NCI-H748 treated with DMSO at 0.1 percent for 48 hours (cell line): ENCODE measurements around the gene TTLL10.
"Not testable (repeated sequence)": the region's sequence is repeated elsewhere in the genome, so short reads cannot be mapped to it uniquely, and the experiment has no call there.

Experiments
- DNase-seq: peaks from one replicate; lab custom pipeline; 2025; lab: John Stamatoyannopoulos, UW

The TTLL10 gene

DNA sequence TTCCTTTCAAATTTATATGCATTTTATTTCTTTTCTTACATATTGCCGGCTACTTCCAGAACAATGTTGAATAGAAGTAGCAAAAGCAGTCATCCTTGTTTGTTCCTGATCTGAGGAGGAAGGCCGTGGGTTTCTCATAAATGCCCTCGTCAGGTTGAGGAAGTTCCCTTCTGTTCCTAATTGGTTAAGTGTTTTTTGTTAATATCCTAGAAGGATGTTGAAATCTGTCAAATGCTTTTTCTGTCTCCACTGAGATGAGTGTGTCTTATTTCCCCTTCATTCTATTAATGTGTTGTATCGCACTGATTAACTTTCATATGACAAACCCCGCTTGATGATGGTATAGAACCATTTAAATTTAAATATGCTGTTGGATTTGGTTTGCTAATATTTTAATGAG, 15.4 kb downstream of the TTLL10 start:
- no peak for DNase-seq

- DNase-seq = no peak
Measured at GRCh38 chr1:1191734-1192133, 18.1 kb downstream of the TTLL10 start.

DNA sequence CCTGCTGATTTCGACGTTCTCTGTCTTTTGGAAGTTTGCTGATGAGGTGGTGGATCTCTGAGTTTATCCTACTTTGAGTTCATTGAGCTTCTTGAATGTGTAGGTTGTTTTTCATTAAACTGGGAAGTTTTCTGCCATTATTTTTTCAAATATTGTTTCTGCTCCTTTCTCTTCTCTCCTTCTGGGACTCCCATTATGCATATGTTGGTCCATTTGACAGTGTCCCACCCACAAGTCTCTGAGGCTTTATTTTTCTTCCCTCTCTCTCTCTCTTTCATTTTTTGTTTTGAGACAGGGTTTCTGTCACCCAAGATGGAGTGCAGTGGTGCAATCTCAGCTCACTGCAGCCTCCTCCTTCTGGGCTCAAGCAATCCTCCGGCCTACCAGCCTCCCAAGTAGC, 21.0 kb downstream of the TTLL10 start:
- no peak for DNase-seq

DNA sequence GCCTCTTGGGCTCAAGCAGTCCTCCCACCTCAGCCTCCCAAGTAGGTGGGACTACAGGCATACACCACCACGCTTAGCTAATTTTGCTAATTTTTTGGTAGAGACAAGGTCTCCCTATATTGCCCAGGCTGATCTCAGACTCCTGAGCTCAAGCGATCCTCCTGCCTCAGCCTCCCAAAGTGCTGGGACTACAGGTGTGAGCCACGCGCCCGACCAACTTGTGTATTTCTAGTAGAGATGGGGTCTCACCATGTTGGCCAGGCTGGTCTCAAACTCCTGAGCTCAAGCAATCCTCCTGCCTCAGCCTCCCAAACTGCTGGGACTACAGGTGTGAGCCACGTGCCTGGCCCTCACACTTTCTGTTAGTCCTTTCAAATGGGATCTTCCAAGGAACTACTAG, 22.0 kb downstream of the TTLL10 start:
- not testable (repeated sequence) for DNase-seq

DNA sequence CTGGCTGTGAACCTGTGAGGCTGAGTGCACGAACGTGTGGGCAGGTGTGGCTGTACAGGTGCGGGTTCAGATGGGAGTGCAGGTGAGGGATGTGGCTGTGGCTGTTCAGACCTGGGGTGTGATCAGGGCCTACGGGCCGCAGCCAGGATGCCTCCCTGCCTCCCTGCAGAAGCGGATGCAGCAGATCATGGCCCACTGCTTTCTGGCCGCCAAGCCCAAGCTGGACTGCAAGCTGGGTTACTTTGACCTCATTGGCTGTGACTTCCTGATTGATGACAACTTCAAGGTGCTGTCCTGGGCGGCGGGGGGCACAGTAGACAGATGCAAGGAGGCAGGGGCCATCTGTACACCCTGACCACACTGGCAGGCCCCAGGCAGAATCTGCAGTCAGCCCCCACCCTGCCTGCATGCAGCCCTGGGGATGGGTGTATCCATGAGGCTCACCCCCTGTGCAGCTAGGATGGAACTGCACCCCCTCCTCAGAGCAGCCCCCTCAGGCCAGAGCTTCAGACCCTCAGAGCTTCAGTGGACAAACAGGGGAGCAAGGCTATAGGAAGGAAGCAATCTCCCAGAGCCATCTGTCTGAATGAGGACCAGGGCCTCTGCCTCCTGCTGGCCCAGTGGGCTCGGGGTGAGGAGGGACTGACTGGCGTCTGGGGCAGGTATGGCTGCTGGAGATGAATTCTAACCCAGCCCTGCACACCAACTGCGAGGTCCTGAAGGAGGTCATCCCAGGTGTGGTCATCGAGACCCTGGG, 22.9 kb downstream of the TTLL10 start:
- DNase-seq = no peak

DNA sequence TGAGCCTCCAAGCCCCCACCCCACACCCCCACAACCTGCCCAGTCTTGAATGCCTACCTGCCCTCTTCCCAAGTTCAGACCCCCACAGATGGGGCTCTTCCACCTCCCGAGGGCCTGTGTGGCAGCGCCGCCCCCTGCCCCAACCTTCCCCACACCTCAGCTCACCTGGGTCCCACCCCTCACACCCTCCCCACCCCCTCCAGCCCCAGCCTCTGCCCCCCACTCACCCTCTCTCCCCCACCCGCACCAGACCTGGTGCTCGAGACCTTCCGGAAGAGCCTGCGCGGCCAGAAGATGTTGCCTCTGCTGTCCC, 23.5 kb downstream of the TTLL10 start:
- DNase-seq = no peak

GRCh38 chr1:1197551-1198422, 24.1 kb downstream of the TTLL10 start:
- DNase-seq = no peak

GRCh38 chr1:1198423-1199140, 24.9 kb downstream of the TTLL10 start:
- no peak for DNase-seq

DNA sequence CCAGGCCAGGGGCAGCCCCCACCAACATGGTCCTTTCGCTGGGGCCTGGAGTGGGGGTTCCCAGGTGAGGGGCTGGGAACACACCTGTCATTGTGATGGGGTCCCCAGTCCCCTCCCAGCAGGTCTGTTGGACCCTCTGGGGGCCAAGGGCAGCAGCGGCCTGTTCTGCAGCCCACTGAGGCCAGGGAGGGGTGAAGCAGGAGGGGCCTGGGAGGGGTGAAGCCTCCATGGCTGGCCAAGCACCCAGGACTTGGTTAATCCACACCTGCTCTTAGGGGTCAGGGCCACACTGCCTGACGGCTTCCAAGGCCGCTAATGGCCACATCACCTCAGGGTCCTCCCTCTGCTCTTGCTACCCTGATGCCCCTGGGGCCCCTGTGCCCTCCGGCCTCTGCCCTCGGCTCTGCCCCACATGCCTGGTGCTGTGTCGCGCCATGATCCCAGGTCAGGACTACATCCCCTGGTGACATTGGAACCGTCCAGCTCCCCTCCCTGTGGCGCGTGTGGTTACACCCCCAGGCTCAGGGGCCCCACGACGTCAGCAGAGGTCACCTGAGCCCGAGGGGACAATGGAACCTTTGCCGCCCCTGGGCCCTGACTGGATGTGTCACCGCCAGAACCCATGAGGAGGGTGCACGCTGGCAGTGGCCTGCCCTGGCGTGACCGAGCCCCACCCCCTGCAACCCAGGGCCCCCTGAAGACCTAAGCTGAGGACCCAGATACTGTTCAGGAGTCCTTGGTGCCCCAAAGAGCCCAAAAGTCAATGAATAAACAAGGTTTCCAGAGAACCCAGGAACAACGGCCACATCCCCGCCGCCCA, 25.7 kb downstream of the TTLL10 start:
- DNase-seq = no peak

DNA sequence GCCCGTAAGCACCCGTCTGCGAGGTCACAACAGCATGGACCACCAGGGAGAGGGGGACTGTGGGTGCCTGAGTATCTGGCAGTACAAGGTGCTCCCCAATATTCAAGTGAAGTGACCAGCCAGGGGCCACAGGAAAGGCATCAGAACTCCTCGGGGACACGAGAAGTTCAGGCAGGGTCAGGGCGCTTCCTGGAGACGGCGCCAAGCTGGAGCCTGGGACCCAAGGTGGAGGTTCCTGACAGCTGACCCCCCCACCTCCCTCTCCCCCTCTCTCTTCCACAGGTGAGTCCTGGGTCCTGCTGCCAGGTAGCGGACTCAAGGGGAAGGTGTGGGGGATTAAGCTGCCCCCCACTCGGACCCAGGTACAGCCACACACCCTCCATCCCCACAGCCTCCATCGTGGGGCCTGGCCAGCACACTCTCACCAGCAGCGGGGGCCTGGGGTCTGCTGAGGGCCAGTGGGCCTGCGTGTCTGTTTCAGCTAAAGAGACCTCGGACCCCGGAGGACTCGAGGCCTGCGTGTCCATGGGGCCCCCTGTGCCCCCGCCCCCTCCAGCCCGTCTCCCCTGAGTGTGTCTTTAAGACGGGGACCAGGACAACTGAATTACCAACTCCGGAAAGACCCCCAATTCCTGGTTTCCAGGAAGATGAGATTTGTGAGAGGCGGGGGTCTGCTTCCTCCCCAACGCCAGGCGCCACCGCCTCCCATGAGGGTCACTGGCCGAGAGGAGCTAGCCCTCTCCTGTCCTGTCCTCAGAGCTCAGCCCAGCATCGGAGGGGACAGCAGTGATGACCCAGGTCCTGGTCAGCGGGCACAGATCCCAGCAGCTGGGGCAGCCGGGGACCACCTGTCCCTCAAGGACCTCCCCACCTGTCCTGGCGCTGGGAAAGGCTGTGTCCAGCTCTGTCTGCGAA, 26.5 kb downstream of the TTLL10 start:
- no peak for DNase-seq

- DNase-seq = no peak
Measured at GRCh38 chr1:1200876-1201810, 27.5 kb downstream of the TTLL10 start.

- no peak for DNase-seq
Measured at GRCh38 chr1:1202831-1203560, 29.3 kb downstream of the TTLL10 start.

- no peak for DNase-seq
Measured at GRCh38 chr1:1203561-1204424, 30.1 kb downstream of the TTLL10 start.

- no peak for DNase-seq
Measured at GRCh38 chr1:1204425-1204920, 30.8 kb downstream of the TTLL10 start.

GRCh38 chr1:1204998-1205768, 31.5 kb downstream of the TTLL10 start:
- DNase-seq = no peak

DNA sequence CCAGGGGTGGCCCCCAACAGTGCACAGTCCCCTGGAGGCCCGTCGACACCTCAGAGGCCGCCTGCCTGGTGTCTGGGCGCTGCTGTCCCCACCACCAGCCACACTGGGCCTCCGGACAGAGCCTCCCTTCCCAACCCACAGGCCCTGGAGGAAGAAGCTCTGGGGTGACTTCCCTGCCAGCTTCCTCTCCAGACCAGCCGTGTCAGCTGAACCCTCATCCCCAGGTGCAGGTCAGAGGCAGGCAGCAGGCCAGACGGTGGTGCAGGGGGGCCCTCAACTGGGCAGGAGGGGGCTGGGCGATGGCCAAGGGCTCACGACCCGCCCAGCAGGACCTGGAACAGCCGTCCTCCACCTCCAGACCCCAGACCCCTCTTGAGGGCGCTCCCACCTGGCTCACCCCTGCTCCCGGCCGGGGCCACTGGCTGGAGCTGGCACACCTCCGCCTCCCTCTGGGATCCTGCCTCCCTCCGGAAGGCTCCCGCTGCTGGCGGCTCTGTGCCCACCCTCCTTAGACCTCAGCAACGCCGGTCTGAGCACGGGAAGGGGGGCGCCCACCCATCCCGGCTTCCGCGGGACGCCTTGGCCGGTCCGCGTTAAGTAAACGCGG, 32.2 kb downstream of the TTLL10 start:
- DNase-seq = no peak
